Liver (tissue), 9 donors: Measurements from ENCODE around the gene DOCK8. TPM values are rescaled to one million over a fixed set of nuclear protein-coding genes. Genes with fewer than 3 reads are reported as not detected.

Experiments used
- DNase-seq: peaks from one replicate; pipeline ENCODE4 v3.0.0-alpha.2; 2017; ENCODE audit warnings: low spot score
- H3K27ac ChIP-seq, 2 donors: one replicate each; pipeline ENCODE4 v1.7.0; 2013; ENCODE audit warnings: inconsistent platforms in 2 of 2, low read length in 2 of 2, control low read depth in 1 of 2, low read depth in 1 of 2, mild to moderate bottlenecking in 1 of 2
- H3K27me3 ChIP-seq, 4 donors: one replicate each; pipeline versions ENCODE4 v1.6.1 to v1.7.0; 2013; ENCODE audit warnings: low read length in 3 of 4, inconsistent platforms in 1 of 4, mild to moderate bottlenecking in 1 of 4, moderate library complexity in 1 of 4; ENCODE audit not compliant: control insufficient read depth in 4 of 4, insufficient read depth in 4 of 4
- H3K36me3 ChIP-seq, 4 donors: one replicate each; pipeline versions ENCODE4 v1.6.1 to v1.7.0; 2013; ENCODE audit warnings: low read length in 3 of 4, mild to moderate bottlenecking in 3 of 4, low read depth in 1 of 4, moderate library complexity in 1 of 4; ENCODE audit not compliant: control insufficient read depth in 4 of 4, insufficient read depth in 3 of 4
- H3K4me1 ChIP-seq, 4 donors: one replicate each; pipeline versions ENCODE4 v1.6.1 to v1.7.0; 2013; ENCODE audit warnings: low read length in 3 of 4, mild to moderate bottlenecking in 3 of 4, moderate library complexity in 1 of 4; ENCODE audit not compliant: control insufficient read depth in 4 of 4, insufficient read depth in 4 of 4
- H3K4me3 ChIP-seq, 3 donors: one replicate each; pipeline versions ENCODE4 v1.6.1 to v1.7.0; 2013; ENCODE audit warnings: low read length in 3 of 3, control low read depth in 1 of 3, low read depth in 1 of 3, mild to moderate bottlenecking in 1 of 3
- H3K9ac ChIP-seq, 2 donors: one replicate each; pipeline ENCODE4 v1.7.0; 2013; ENCODE audit warnings: low read length in 2 of 2, mild to moderate bottlenecking in 2 of 2, moderate library complexity in 2 of 2, control low read depth in 1 of 2, low read depth in 1 of 2
- H3K9me3 ChIP-seq, 4 donors: one replicate each; pipeline versions ENCODE4 v1.6.1 to v1.7.0; 2013; ENCODE audit warnings: low read length in 3 of 4; ENCODE audit not compliant: control insufficient read depth in 4 of 4
- GABPA ChIP-seq, 2 donors: IDR thresholded peaks in 1 of 2; conservative IDR thresholded peaks in 1 of 2; 2 replicates each; pipeline ENCODE4 v1.6.1; 2016; ENCODE audit warnings: antibody characterized with exemption in 2 of 2, mild to moderate bottlenecking in 1 of 2, moderate library complexity in 1 of 2
- HNF4G ChIP-seq: IDR thresholded peaks from 2 replicates; pipeline ENCODE4 v1.6.1; 2016; ENCODE audit warnings: antibody characterized with exemption
- JUND ChIP-seq, 2 donors: IDR thresholded peaks; 2 replicates each; pipeline ENCODE4 v1.6.1; 2016; ENCODE audit warnings: antibody characterized with exemption in 2 of 2
- RAD21 ChIP-seq, 2 donors: IDR thresholded peaks; 2 replicates each; pipeline ENCODE4 v1.6.1; 2016; ENCODE audit warnings: antibody characterized with exemption in 2 of 2, mild to moderate bottlenecking in 2 of 2
- YY1 ChIP-seq: IDR thresholded peaks from 2 replicates; pipeline ENCODE4 v1.6.1; 2016; ENCODE audit warnings: antibody characterized with exemption, mild to moderate bottlenecking
- WGBS: extraction: QIAGEN DNeasy Blood & Tissue Kit; methylation state at CpG from one replicate; pipeline ENCODE4 v1.1.7; 2013; 5-methylcytosine and 5-hydroxymethylcytosine counted together
- polyA plus RNA-seq, 2 donors: library from polyadenylated mRNA; stranded (reverse) in 1 of 2; unstranded in 1 of 2; fragments of 200-250 nt in 1 of 2; fragments of >200 nt in 1 of 2; fragmentation: Nextera tagmentation in 1 of 2; extraction: Ambion mirVana in 1 of 2; gene quantifications; one replicate each; pipeline versions ENCODE4 v1.2.1 to v1.2.3, GENCODE V29; 2013 to 2015
- total RNA-seq, 2 donors: library from RNA; depleted of rRNA; stranded (reverse); fragments of >200 nt; gene quantifications; one replicate each; pipeline ENCODE4 v1.2.3, GENCODE V29; 2014
- TF ChIP-seq, protein P1 (sequence below): IDR thresholded peaks from 2 replicates; pipeline ENCODE4 v1.6.1; 2016; ENCODE audit warnings: antibody characterized with exemption
- TF ChIP-seq, protein P2 (sequence below): IDR thresholded peaks from 2 replicates; pipeline ENCODE4 v1.6.1; 2016; ENCODE audit warnings: antibody characterized with exemption
- TF ChIP-seq, protein P3 (sequence below): fragments of 150-350 bp; IDR thresholded peaks from 2 replicates; pipeline ENCODE4 v1.5.1; 2017; ENCODE audit warnings: improper control_type of control experiment, low read depth, low read length; ENCODE audit not compliant: missing input control
- TF ChIP-seq, protein P4 (sequence below): IDR thresholded peaks from 2 replicates; pipeline ENCODE4 v1.6.1; 2016; ENCODE audit warnings: antibody characterized with exemption
- donor health status: healthy.
- donor health status: healthy.
- donor health status: healthy.
- donor health status: healthy.
- donor health status: healthy.

The DOCK8 gene
- total and polyA plus RNA-seq, 4 donors, result 3.8 to 22.6 (median 7.4) TPM

DNA sequence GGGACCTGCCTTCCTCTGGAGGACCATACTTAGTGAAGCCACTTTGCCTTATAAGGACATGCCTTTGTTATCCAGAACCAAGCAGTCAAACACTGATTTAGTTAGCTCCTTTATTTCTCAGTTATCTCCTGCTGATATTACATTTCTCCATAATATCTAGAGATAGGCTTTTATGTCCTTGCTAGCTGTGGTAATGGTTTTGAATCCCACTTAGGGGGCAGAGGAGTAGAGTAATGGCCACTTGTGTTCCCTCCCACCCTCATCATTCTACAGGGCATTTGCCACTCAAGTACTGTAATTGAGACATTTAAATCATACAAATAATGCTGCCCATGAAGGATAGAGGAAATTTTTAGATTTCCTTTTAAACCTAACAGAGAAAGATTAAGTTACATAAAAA, 80.9 kb downstream of the DOCK8 start:
- Histone ChIP-seq H3K4me1 (peaks cover 0 to 3% (median 0%) of the 10 kb centered on the region in 4 donors), H3K36me3 (no peaks in the 10 kb centered on the region), H3K27ac (no peak overlapping the region), H3K27me3 (no peaks in the 10 kb centered on the region), H3K4me3 (no peak overlapping the region), H3K9ac (no peak overlapping the region), H3K9me3 (peaks cover 0 to 3% (median 0%) of the 10 kb centered on the region in 4 donors)
- DNase-seq, result no peak
- no peak for TF ChIP-seq GABPA (IDR thresholded peaks at IDR 0.05 in 1 of 2, conservative IDR thresholded peaks at IDR 0.05 in 1 of 2)

DNA sequence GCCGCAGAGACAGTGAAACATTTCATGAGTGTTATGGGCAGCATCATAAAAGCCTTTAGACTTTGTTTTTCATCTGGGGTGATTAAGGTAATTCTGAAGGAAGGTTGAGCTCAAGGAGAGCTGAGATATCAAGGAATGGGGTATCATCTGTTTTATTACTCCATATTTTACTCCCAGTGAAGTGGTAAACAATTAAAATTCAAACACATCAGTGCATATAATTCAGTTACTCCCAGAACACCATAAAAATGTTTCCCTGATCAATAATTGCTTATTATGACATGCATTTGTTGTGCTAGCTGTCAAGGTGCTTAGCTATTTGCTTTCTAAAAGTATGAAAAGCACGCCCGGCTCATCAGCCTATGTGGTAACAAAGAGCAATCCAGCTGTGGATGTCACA, 81.7 kb downstream of the DOCK8 start:
- Histone ChIP-seq H3K4me1 (peaks cover 0 to 3% (median 0%) of the 10 kb centered on the region in 4 donors), H3K27me3 (no peaks in the 10 kb centered on the region), H3K9me3 (peaks cover 0 to 3% (median 0%) of the 10 kb centered on the region in 4 donors), H3K36me3 (no peaks in the 10 kb centered on the region), H3K4me3 (no peak overlapping the region), H3K9ac (no peak overlapping the region), H3K27ac (peak overlapping the region in 1 of 2 donors; percentile 74)
- WGBS, result 91% methylated on average over 3 of the region's 3 CpGs
- DNase-seq, result no peak
- TF ChIP-seq, protein P1, sequence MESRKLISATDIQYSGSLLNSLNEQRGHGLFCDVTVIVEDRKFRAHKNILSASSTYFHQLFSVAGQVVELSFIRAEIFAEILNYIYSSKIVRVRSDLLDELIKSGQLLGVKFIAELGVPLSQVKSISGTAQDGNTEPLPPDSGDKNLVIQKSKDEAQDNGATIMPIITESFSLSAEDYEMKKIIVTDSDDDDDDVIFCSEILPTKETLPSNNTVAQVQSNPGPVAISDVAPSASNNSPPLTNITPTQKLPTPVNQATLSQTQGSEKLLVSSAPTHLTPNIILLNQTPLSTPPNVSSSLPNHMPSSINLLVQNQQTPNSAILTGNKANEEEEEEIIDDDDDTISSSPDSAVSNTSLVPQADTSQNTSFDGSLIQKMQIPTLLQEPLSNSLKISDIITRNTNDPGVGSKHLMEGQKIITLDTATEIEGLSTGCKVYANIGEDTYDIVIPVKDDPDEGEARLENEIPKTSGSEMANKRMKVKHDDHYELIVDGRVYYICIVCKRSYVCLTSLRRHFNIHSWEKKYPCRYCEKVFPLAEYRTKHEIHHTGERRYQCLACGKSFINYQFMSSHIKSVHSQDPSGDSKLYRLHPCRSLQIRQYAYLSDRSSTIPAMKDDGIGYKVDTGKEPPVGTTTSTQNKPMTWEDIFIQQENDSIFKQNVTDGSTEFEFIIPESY, result no peak
- TF ChIP-seq, protein P2, sequence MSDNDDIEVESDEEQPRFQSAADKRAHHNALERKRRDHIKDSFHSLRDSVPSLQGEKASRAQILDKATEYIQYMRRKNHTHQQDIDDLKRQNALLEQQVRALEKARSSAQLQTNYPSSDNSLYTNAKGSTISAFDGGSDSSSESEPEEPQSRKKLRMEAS, result no peak

DNA sequence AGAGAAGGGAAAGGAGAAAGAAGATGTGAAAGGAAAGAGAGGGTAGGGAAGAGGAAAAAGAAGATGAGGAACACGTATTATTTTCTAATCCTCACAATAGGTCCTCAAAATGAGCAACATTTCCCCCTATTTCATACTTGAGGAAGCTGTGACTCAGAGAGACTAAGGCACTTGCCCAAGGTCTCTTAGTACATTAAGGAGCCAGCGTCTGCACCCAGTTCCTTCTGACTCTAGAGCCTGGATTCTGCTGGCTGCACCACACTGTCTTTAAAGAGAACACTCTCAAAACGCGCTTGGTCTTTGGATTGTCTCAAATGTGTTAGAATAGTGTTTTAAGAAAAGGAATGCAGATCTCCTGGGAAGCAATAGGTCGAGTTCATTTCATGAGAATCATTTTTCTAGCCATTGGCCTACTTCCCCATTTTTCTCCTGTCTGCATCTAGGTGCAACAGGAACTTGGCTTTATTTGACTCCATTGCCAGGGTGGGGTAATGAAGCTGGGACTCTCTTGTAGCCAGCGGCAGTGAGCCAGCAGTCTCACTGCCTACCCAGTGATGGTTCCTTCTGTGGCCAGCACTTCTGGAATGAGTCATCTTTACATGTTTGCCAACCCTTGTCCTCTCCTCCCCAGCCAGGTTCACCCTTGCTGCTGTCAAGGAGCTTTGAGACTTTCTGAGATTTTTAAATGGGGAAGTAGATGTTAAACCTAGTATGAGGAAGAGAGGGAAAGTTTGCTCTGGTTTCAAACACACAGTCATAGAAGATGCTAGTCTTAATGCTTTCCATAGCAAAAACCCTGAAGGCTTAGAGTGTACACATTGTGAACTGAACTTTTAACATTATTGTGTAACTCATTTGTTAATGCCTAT, 82.7 kb downstream of the DOCK8 start:
- Histone ChIP-seq H3K27ac (peak overlapping the region in 1 of 2 donors; percentile 74), H3K9me3 (peaks cover 0 to 3% (median 0%) of the 10 kb centered on the region in 4 donors), H3K9ac (no peak overlapping the region), H3K4me3 (no peak overlapping the region), H3K36me3 (no peaks in the 10 kb centered on the region), H3K27me3 (peaks cover 0 to 3% (median 0%) of the 10 kb centered on the region in 4 donors), H3K4me1 (peaks cover 0 to 3% (median 0%) of the 10 kb centered on the region in 4 donors)
- TF ChIP-seq HNF4G (no peak), YY1 (peak; percentile 14), JUND (IDR thresholded peaks at IDR 0.05) (peak in 1 of 2 donors; percentile 30), RAD21 (IDR thresholded peaks at IDR 0.05) (peak in 1 of 2 donors; percentile 5)
- TF ChIP-seq, protein P3, sequence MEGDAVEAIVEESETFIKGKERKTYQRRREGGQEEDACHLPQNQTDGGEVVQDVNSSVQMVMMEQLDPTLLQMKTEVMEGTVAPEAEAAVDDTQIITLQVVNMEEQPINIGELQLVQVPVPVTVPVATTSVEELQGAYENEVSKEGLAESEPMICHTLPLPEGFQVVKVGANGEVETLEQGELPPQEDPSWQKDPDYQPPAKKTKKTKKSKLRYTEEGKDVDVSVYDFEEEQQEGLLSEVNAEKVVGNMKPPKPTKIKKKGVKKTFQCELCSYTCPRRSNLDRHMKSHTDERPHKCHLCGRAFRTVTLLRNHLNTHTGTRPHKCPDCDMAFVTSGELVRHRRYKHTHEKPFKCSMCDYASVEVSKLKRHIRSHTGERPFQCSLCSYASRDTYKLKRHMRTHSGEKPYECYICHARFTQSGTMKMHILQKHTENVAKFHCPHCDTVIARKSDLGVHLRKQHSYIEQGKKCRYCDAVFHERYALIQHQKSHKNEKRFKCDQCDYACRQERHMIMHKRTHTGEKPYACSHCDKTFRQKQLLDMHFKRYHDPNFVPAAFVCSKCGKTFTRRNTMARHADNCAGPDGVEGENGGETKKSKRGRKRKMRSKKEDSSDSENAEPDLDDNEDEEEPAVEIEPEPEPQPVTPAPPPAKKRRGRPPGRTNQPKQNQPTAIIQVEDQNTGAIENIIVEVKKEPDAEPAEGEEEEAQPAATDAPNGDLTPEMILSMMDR, result no peak
- TF ChIP-seq, protein P2, result no peak
- TF ChIP-seq, protein P4, sequence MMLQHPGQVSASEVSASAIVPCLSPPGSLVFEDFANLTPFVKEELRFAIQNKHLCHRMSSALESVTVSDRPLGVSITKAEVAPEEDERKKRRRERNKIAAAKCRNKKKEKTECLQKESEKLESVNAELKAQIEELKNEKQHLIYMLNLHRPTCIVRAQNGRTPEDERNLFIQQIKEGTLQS, result no peak
- 53% methylated on average over 6 of the region's 6 CpGs for WGBS
- DNase-seq, result no peak
